GM19452 (cell line): Measurements from ENCODE around the gene SCN8A.
"Not testable (repeated sequence)": the region's sequence is repeated elsewhere in the genome, so short reads cannot be mapped to it uniquely, and the experiment has no call there.

Source experiments
- ATAC-seq: cut with Tn5 transposase; IDR thresholded peaks from one replicate; pipeline ENCODE4 v1.9.1; 2021; ENCODE audit not compliant: unreplicated experiment

SCN8A gene

DNA sequence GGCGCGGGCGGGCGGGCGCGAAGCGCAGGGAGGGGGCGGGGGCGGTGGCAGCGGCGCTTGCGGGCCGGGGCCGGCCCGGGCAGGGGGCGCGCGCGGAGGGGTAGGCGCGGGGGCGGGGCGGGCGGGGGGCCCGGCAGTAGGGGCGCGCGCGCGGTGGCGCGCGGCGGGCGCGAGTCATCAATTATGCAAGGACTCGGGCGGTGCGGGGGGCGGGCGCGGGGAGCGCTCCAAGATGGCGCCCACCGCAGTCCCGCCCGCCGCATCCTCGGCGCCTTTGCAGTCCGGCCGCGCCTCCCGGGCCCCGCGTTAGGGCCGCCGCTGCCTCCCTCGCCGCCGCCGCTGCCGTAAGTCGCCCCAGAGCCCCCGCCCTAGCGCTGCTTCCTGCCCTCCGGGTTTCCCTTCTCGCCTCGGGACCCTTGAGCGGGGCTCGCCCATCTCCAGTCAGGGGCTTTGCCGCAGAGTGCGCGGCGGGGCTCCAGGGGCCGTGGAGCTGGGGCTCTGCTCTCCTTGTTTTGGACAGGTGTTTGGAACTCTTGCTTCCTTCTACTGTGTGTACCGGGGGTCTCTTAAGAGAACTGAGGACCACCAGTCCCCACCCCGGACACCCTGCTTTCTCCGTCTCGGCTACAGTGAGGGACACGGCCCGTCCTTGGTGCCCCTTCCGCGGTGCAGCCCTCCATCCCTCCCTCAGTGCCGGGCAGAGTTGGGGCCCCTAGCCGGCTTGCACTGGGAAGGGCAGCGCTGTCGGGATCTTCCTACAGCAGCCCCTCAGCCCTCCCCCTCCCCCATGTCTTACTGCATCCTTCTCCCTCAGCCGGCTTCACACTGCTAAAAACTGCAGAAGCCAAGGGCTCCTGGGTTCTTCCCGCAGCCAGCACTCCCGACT lies at the start of gene SCN8A:
TSS of gene SCN8A (plus strand) at position 218 of the 886 bp plus-strand sequence. CDS start 71,585 bp downstream, outside the sequence.
- ATAC-seq = no peak

- ATAC-seq = no peak
These were observed 44.9 kb upstream of the SCN8A start for GRCh38 chr12:51546097-51546496.

- ATAC-seq = no peak
These were observed 43.4 kb upstream of the SCN8A start for GRCh38 chr12:51547606-51548005.

DNA sequence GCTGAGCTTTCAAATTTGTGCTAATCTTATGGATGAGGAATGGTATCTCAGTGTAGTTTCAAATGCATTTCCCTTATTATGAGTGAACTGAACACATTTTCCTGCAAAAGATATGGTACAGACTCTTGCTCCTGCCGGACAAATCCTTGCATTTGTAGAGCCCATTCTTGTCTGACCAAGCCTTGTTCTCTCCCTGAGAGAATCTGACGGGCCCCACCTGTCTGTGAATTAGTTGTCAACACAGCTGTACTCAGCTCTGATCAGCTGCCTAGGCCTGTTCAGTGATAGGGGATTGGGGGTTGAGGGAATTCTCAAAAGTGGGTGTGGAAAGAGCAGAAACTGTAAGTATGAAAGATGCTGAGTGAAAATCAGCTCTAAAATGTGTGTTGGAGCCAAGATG lies 42.8 kb upstream of the SCN8A start:
- no peak for ATAC-seq

DNA sequence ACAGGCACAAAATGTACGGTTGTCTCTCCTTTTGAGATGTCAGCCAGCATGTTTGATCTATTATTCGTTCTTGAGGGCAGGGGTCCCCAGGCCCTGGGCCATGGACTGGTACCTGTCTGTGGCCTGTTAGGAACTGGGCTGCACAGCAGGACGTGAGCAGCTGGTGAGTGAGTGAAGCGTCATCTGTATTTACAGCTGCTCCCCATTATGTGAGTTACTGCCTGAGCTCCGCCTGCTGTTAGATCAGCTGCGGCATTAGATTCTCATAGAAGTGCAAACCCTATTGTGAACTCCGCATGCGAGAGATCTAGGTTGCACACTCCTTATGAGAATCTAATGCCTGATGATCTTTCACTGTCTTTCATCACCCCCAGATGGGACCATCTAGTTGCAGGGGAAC lies 41.4 kb upstream of the SCN8A start:
- ATAC-seq = no peak

- not testable (repeated sequence) for ATAC-seq
These were observed 22.6 kb upstream of the SCN8A start for GRCh38 chr12:51568271-51569032.

DNA sequence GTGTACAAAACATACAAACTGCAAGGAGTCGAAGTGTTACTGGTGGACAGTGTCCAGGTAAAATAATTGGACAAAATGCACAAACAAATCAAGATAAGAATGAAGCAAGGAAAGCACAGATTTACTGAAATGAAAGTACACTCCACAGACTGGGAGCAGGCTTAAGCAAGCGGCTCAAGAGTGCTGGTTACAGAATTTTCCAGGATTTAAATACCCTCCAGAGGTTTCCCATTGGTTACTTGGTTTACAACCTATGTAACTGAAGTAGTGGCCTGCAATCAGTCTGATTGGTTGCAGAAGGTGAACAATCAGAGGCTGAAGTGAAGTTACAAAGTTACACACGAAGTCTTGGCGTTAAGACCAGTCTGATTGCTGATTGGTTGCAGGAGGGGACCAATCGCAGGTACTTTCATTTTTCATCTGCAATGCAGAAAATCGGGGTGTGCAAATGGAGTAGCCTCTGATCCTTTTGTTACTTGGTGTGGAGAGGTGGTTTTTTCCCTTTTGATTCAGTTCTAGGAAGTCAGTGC lies 11.6 kb upstream of the SCN8A start:
- no peak for ATAC-seq

DNA sequence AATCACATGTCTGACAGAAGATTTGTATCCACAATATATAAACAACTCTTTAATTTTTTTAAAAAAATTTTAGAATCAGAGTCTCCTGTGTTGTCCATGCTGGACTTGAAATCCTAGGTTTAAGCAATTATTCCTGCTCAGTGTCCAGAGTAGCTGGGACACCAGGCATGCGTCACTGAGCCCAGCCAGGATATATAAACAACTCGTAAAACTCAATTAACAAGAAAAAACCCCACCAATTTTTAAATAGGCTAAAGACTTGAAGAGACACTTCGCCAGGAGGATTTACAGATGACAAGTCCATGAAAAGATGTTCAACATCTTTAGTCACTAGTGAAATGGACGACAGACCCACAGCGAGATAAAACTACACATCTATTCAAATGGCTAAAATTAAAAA lies 2.0 kb upstream of the SCN8A start:
- ATAC-seq = no peak

GRCh38 chr12:51589557-51590176 lies 1.4 kb upstream of the SCN8A start:
- ATAC-seq = no peak

DNA sequence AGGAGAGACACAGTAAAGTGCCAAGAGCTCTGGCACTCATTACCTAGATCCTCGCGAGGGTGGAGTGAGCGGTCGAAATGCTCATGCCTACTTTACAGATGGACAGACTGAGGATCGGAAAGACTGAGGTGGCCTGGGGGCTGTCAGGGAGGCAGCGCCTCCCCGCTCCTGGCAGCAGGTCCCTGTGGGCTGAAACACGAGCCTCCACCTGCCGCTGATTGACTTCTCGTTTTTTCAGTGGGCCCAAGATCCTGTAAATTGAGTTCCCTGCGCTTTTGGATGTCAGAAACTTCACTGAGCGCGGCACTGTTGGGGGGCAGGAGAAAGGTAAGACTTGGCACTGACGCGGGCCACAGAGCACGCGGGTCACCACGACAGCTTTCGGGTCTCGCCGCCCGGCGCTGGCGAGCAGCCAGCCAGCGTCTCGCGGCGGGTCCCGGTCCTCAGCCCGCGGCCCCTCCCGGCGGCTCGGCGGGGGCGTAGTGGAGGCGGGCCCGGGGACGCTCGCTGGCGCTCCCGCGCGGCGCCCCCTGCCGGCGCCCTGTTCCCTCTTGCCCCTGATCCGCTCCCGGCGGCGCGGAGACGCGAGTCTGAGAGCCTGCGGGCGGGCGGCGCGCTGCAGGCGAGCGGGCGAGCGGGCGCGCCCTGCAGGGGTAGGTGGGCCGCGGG lies 552 bp upstream of the SCN8A start:
- no peak for ATAC-seq

- no peak for ATAC-seq
These were observed 1.1 kb downstream of the SCN8A start for GRCh38 chr12:51592034-51592705.

- ATAC-seq = no peak
These were observed 2.0 kb downstream of the SCN8A start for GRCh38 chr12:51593021-51593420.

- ATAC-seq = no peak
These were observed 2.5 kb downstream of the SCN8A start for GRCh38 chr12:51593539-51593938.

- no peak for ATAC-seq
These were observed 7.1 kb downstream of the SCN8A start for GRCh38 chr12:51598156-51598555.

- no peak for ATAC-seq
These were observed 9.7 kb downstream of the SCN8A start for GRCh38 chr12:51600721-51601120.

GRCh38 chr12:51601241-51601640 lies 10.2 kb downstream of the SCN8A start:
- no peak for ATAC-seq

DNA sequence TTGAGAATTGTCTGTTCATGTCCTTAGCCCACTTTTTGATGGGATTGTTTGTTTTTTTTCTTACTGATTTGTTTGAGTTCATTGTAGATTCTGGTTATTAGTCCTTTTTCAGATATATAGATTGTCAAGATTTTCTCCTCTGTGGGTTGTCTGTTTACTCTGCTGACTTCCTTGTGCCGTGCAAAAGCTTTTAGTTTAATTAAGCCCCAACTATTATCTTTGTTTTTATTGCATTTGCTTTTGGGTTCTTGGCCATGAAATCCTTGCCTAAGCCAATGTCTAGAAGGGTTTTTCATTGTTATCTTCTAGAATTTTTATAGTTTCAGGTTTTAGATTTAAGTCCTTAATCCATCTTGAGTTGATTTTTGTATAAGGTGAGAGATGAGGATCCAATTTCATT lies 14.9 kb downstream of the SCN8A start:
- not testable (repeated sequence) for ATAC-seq

GRCh38 chr12:51607197-51607596 lies 16.2 kb downstream of the SCN8A start:
- ATAC-seq = not testable (repeated sequence)

- no peak for ATAC-seq
These were observed 29.4 kb downstream of the SCN8A start for GRCh38 chr12:51620448-51620847.
